NCI-H1436 treated with DMSO at 0.1 percent for 48 hours (cell line): ENCODE data around the gene RTF1.
"Not testable (repeated sequence)": the region's sequence is repeated elsewhere in the genome, so short reads cannot be mapped to it uniquely, and the experiment has no call there.

Experiments used
- DNase-seq: peaks from one replicate; lab custom pipeline; 2025; lab: John Stamatoyannopoulos, UW

Gene RTF1

GRCh38 chr15:41437448-41437847 is 20.6 kb downstream of the RTF1 start:
- no peak for DNase-seq

GRCh38 chr15:41438206-41438605 is 21.3 kb downstream of the RTF1 start:
- no peak for DNase-seq

GRCh38 chr15:41438745-41439144 is 21.9 kb downstream of the RTF1 start:
- not testable (repeated sequence) for DNase-seq

- DNase-seq, result no peak
Measured at GRCh38 chr15:41443275-41443674, 26.4 kb downstream of the RTF1 start.

- DNase-seq, result no peak
Measured at GRCh38 chr15:41445399-41445798, 28.5 kb downstream of the RTF1 start.

GRCh38 chr15:41462084-41462795 is 45.3 kb downstream of the RTF1 start:
- DNase-seq, result no peak

GRCh38 chr15:41464889-41465580 is 48.1 kb downstream of the RTF1 start:
- no peak for DNase-seq

- no peak for DNase-seq
Measured at GRCh38 chr15:41465822-41466421, 49.0 kb downstream of the RTF1 start.

- DNase-seq, result no peak
Measured at GRCh38 chr15:41466711-41467110, 49.8 kb downstream of the RTF1 start.

- not testable (repeated sequence) for DNase-seq
Measured at GRCh38 chr15:41469644-41470043, 52.7 kb downstream of the RTF1 start.

GRCh38 chr15:41473418-41473817 is 56.5 kb downstream of the RTF1 start:
- DNase-seq, result no peak

GRCh38 chr15:41474436-41474835 is 57.5 kb downstream of the RTF1 start:
- no peak for DNase-seq

GRCh38 chr15:41474941-41475340 is 58.0 kb downstream of the RTF1 start:
- DNase-seq, result no peak

GRCh38 chr15:41476416-41477048 is 59.6 kb downstream of the RTF1 start:
- no peak for DNase-seq

- no peak for DNase-seq
Measured at GRCh38 chr15:41480396-41481140, 63.7 kb downstream of the RTF1 start.

- no peak for DNase-seq
Measured at GRCh38 chr15:41482110-41482877, 65.4 kb downstream of the RTF1 start.

GRCh38 chr15:41483115-41483514 is 66.2 kb downstream of the RTF1 start:
- no peak for DNase-seq

GRCh38 chr15:41483519-41483918 is 66.6 kb downstream of the RTF1 start:
- DNase-seq, result no peak

- no peak for DNase-seq
Measured at GRCh38 chr15:41484937-41485625, 68.2 kb downstream of the RTF1 start.

GRCh38 chr15:41486286-41486685 is 69.4 kb downstream of the RTF1 start:
- no peak for DNase-seq

- no peak for DNase-seq
Measured at GRCh38 chr15:41487381-41487780, 70.5 kb downstream of the RTF1 start.
